ENCODE measurements around the gene SNX20. TPM values are rescaled to one million over a fixed set of nuclear protein-coding genes. Genes with fewer than 3 reads are reported as not detected.
A peak's percentile ranks its signal among the peaks of the same experiment; 100 is the strongest.

Gene SNX20
- total and polyA plus RNA-seq, 2 of the 13 experiments (the other 11 are each of a cell fraction or from before 2014, with no cell fraction given), result not detected

DNA sequence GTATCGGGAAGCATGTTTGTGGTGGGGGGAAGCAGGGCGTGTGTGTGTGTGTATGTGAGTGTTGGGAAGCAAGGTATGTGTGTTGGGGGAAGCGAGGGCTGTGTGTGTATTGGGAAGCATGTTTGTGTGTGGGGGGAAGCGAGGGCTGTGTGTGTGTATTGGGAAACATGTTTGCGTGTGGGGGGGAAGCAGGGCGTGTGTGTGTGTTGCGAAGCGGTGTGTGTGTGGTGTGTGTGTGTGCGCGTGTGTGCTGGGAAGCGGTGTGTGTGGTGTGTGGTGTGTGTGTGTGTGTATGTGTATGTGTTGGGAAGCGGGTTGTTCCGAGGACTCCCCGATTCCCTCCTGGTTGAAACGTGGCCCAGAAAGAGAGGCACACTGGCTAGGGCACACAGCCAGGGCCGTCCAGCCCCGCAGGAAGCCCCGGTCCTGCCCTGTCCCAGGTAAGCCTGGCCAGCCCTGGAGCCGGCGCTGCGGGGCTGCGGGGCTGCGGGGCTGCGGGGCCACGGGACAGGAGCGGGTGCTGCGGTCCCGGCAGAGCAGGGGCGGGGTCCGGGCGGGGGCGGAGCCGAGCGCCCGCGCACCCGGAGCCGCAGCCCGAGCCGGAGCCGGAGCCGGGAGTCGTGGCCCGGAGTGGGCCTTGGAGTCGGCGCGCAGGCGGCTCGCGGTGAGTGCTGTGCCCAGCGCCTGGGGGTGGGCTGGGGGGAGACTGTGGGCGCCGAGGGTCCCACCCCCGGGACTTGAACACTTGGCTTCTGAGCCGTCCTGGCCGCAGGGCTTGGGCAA, 12.1 kb upstream of the SNX20 start, which contains the start of gene NOD2 (continued):
- peak; percentile 38; the same call in 1 of the 2 replicates for TF ChIP-seq ZNF768 (CRISPR knock-in tag; IDR thresholded peaks at IDR 0.05)
- TF ChIP-seq ZNF34 (CRISPR knock-in tag; IDR thresholded peaks at IDR 0.05; ENCODE audit: borderline replicate concordance), result no peak
- TF ChIP-seq PHF8 (CRISPR knock-in tag; IDR thresholded peaks at IDR 0.05), result peak; percentile 28; the same call in 1 of the 2 replicates
- TF ChIP-seq SOX13 (IDR thresholded peaks at IDR 0.05), result no peak
- no peak for TF ChIP-seq SOX13 (CRISPR knock-in tag; conservative IDR thresholded peaks at IDR 0.05 in 1 of 2, IDR thresholded peaks at IDR 0.05 in 1 of 2)
- TF ChIP-seq HNRNPH1 (optimal IDR thresholded peaks at IDR 0.05; ENCODE audit: low read depth, low read length), result no peak
- no peak for TF ChIP-seq CBX2 (IDR thresholded peaks at IDR 0.05; ENCODE audit: low read depth, low read length)
- TF ChIP-seq CBX2 (CRISPR knock-in tag; IDR thresholded peaks at IDR 0.05; ENCODE audit: low read depth), result no peak
- no peak for TF ChIP-seq NPAS2 (CRISPR knock-in tag; IDR thresholded peaks at IDR 0.05; ENCODE audit: borderline replicate concordance)
- TF ChIP-seq, protein P1, sequence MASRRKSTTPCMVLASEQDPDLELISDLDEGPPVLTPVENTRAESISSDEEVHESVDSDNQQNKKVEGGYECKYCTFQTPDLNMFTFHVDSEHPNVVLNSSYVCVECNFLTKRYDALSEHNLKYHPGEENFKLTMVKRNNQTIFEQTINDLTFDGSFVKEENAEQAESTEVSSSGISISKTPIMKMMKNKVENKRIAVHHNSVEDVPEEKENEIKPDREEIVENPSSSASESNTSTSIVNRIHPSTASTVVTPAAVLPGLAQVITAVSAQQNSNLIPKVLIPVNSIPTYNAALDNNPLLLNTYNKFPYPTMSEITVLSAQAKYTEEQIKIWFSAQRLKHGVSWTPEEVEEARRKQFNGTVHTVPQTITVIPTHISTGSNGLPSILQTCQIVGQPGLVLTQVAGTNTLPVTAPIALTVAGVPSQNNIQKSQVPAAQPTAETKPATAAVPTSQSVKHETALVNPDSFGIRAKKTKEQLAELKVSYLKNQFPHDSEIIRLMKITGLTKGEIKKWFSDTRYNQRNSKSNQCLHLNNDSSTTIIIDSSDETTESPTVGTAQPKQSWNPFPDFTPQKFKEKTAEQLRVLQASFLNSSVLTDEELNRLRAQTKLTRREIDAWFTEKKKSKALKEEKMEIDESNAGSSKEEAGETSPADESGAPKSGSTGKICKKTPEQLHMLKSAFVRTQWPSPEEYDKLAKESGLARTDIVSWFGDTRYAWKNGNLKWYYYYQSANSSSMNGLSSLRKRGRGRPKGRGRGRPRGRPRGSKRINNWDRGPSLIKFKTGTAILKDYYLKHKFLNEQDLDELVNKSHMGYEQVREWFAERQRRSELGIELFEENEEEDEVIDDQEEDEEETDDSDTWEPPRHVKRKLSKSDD (CRISPR knock-in tag; IDR thresholded peaks at IDR 0.05; ENCODE audit: low read depth), result no peak
- TF ChIP-seq, protein P2, sequence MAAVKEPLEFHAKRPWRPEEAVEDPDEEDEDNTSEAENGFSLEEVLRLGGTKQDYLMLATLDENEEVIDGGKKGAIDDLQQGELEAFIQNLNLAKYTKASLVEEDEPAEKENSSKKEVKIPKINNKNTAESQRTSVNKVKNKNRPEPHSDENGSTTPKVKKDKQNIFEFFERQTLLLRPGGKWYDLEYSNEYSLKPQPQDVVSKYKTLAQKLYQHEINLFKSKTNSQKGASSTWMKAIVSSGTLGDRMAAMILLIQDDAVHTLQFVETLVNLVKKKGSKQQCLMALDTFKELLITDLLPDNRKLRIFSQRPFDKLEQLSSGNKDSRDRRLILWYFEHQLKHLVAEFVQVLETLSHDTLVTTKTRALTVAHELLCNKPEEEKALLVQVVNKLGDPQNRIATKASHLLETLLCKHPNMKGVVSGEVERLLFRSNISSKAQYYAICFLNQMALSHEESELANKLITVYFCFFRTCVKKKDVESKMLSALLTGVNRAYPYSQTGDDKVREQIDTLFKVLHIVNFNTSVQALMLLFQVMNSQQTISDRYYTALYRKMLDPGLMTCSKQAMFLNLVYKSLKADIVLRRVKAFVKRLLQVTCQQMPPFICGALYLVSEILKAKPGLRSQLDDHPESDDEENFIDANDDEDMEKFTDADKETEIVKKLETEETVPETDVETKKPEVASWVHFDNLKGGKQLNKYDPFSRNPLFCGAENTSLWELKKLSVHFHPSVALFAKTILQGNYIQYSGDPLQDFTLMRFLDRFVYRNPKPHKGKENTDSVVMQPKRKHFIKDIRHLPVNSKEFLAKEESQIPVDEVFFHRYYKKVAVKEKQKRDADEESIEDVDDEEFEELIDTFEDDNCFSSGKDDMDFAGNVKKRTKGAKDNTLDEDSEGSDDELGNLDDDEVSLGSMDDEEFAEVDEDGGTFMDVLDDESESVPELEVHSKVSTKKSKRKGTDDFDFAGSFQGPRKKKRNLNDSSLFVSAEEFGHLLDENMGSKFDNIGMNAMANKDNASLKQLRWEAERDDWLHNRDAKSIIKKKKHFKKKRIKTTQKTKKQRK (IDR thresholded peaks at IDR 0.05; ENCODE audit: low read length), result no peak
- no peak for TF ChIP-seq NFYC (CRISPR knock-in tag; IDR thresholded peaks at IDR 0.05)
- TF ChIP-seq KMT2B (CRISPR knock-in tag; IDR thresholded peaks at IDR 0.05), result no peak
- TF ChIP-seq, protein P3, sequence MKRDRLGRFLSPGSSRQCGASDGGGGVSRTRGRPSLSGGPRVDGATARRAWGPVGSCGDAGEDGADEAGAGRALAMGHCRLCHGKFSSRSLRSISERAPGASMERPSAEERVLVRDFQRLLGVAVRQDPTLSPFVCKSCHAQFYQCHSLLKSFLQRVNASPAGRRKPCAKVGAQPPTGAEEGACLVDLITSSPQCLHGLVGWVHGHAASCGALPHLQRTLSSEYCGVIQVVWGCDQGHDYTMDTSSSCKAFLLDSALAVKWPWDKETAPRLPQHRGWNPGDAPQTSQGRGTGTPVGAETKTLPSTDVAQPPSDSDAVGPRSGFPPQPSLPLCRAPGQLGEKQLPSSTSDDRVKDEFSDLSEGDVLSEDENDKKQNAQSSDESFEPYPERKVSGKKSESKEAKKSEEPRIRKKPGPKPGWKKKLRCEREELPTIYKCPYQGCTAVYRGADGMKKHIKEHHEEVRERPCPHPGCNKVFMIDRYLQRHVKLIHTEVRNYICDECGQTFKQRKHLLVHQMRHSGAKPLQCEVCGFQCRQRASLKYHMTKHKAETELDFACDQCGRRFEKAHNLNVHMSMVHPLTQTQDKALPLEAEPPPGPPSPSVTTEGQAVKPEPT (CRISPR knock-in tag; IDR thresholded peaks at IDR 0.05; ENCODE audit: low read depth), result 0 out of 2 replicates have a peak, but pooled peaks have one; percentile 13
- TF ChIP-seq, protein P4, sequence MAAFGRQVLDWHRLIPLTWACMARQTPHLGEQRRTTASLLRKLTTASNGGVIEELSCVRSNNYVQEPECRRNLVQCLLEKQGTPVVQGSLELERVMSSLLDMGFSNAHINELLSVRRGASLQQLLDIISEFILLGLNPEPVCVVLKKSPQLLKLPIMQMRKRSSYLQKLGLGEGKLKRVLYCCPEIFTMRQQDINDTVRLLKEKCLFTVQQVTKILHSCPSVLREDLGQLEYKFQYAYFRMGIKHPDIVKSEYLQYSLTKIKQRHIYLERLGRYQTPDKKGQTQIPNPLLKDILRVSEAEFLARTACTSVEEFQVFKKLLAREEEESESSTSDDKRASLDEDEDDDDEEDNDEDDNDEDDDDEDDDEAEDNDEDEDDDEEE (CRISPR knock-in tag; IDR thresholded peaks at IDR 0.05), result 0 out of 2 replicates have a peak, but pooled peaks have one; percentile 32
- TF ChIP-seq FOSL1 (CRISPR knock-in tag; IDR thresholded peaks at IDR 0.05; ENCODE audit: borderline replicate concordance), result no peak
- TF ChIP-seq, protein P5, sequence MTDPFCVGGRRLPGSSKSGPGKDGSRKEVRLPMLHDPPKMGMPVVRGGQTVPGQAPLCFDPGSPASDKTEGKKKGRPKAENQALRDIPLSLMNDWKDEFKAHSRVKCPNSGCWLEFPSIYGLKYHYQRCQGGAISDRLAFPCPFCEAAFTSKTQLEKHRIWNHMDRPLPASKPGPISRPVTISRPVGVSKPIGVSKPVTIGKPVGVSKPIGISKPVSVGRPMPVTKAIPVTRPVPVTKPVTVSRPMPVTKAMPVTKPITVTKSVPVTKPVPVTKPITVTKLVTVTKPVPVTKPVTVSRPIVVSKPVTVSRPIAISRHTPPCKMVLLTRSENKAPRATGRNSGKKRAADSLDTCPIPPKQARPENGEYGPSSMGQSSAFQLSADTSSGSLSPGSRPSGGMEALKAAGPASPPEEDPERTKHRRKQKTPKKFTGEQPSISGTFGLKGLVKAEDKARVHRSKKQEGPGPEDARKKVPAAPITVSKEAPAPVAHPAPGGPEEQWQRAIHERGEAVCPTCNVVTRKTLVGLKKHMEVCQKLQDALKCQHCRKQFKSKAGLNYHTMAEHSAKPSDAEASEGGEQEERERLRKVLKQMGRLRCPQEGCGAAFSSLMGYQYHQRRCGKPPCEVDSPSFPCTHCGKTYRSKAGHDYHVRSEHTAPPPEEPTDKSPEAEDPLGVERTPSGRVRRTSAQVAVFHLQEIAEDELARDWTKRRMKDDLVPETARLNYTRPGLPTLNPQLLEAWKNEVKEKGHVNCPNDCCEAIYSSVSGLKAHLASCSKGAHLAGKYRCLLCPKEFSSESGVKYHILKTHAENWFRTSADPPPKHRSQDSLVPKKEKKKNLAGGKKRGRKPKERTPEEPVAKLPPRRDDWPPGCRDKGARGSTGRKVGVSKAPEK (CRISPR knock-in tag; IDR thresholded peaks at IDR 0.05; ENCODE audit: borderline replicate concordance), result no peak

Measured in HepG2 (cell line).